WERI-Rb-1 (cell line): ENCODE results near the gene TCF12.

Experiments
- DNase-seq: peaks from one replicate; pipeline ENCODE4 v3.0.0-alpha.2; 2020
- H3K27ac ChIP-seq: fragments of 250-450 bp; sonication (Bioruptor Pico); 2 replicates; pipeline ENCODE4 v1.5.1; 2020; ENCODE audit warnings: mild to moderate bottlenecking, moderate library complexity
- H3K27me3 ChIP-seq: fragments of 250-450 bp; sonication (Bioruptor Pico); 2 replicates; pipeline ENCODE4 v1.5.1; 2021; ENCODE audit warnings: mild to moderate bottlenecking, low read depth, moderate library complexity; ENCODE audit not compliant: insufficient read depth, severe bottlenecking
- H3K36me3 ChIP-seq: fragments of 250-450 bp; sonication (Bioruptor Pico); 2 replicates; pipeline ENCODE4 v1.5.1; 2020; ENCODE audit warnings: mild to moderate bottlenecking, moderate library complexity
- H3K4me3 ChIP-seq: 2 replicates; pipeline ENCODE4 v1.5.1; 2011; ENCODE audit warnings: low read depth, mild to moderate bottlenecking, control low read depth, low read length
- H3K9me3 ChIP-seq: fragments of 250-450 bp; sonication (Bioruptor Pico); 2 replicates; pipeline ENCODE4 v1.5.1; 2021; ENCODE audit warnings: mild to moderate bottlenecking, moderate library complexity; ENCODE audit not compliant: severe bottlenecking
- TF ChIP-seq, protein P1 (sequence below): IDR thresholded peaks from 2 replicates; pipeline ENCODE4 v1.5.1; 2011; ENCODE audit warnings: low read depth, mild to moderate bottlenecking, control low read depth, inconsistent platforms, low read length

TCF12 gene

DNA sequence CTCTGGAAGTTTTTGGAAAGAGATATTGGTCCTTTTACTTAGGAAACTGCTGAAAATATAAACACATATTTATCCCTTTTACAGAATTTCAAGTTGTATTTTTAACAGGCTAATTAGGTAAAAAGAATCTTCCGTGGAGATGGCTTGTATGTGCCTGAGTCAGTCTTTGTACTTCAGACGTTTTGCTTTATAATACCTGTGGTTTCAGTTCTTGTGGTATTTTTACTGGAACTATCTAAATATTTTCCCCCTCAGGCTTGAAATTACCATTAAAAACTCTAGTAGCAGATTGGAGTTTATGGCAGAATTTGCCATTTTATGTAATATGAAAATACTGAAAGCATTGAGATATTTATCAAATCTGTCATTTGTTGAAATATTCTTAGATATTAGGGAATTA is 306.2 kb downstream of the TCF12 start:
- no peak for DNase-seq
- no peak overlapping the region for H3K27ac ChIP-seq
- no peaks in the 10 kb centered on the region for H3K9me3 ChIP-seq
- H3K36me3 ChIP-seq, result peaks cover 6% of the 10 kb centered on the region
- TF ChIP-seq, protein P1, sequence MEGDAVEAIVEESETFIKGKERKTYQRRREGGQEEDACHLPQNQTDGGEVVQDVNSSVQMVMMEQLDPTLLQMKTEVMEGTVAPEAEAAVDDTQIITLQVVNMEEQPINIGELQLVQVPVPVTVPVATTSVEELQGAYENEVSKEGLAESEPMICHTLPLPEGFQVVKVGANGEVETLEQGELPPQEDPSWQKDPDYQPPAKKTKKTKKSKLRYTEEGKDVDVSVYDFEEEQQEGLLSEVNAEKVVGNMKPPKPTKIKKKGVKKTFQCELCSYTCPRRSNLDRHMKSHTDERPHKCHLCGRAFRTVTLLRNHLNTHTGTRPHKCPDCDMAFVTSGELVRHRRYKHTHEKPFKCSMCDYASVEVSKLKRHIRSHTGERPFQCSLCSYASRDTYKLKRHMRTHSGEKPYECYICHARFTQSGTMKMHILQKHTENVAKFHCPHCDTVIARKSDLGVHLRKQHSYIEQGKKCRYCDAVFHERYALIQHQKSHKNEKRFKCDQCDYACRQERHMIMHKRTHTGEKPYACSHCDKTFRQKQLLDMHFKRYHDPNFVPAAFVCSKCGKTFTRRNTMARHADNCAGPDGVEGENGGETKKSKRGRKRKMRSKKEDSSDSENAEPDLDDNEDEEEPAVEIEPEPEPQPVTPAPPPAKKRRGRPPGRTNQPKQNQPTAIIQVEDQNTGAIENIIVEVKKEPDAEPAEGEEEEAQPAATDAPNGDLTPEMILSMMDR, result no peak
- H3K4me3 ChIP-seq, result no peak overlapping the region
- no peaks in the 10 kb centered on the region for H3K27me3 ChIP-seq

DNA sequence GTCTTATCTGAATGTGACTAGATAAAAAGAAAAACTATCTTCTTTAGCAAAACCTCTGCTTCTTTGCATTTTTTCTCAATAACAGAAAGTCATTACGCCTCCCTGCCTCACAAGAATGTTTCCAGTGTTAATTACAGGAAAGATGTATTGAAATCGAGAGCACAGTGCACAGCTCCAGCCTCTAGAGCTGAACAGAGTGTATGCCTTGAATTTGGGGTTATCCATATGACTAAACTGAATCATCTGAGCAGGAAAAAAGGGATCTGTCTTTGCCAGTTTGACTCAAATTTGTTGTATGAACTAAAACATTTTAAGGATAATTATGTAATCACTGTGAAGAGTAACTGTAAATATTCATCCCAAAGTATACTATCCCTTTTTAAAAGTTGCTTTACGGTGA is 308.7 kb downstream of the TCF12 start:
- H3K27me3 ChIP-seq, result no peaks in the 10 kb centered on the region
- no peak for DNase-seq
- TF ChIP-seq, protein P1, result no peak
- H3K4me3 ChIP-seq, result no peak overlapping the region
- H3K36me3 ChIP-seq, result peaks cover 21% of the 10 kb centered on the region
- no peaks in the 10 kb centered on the region for H3K9me3 ChIP-seq
- H3K27ac ChIP-seq, result no peak overlapping the region

DNA sequence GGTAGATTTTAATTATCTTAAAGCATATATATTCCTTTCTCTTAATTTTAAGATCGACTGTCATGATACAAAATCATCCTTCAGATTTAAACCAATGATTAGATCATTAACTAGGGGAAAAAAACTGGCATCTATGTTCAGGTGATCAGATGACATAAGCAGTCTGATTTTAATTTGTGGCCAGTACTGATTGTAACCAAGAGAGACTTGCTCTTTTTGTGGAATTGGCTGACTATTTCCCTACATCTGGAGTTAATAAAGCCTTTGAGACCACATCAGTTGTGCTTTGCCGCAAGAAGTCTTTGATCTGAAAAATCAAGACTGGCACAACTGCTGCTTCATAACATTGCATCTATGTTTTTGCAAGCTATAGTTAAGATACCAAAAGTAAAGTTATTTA is 309.5 kb downstream of the TCF12 start:
- Histone ChIP-seq H3K36me3 (peaks cover 26% of the 10 kb centered on the region), H3K27ac (no peak overlapping the region), H3K27me3 (no peaks in the 10 kb centered on the region), H3K9me3 (no peaks in the 10 kb centered on the region), H3K4me3 (no peak overlapping the region)
- TF ChIP-seq, protein P1, result no peak
- no peak for DNase-seq

DNA sequence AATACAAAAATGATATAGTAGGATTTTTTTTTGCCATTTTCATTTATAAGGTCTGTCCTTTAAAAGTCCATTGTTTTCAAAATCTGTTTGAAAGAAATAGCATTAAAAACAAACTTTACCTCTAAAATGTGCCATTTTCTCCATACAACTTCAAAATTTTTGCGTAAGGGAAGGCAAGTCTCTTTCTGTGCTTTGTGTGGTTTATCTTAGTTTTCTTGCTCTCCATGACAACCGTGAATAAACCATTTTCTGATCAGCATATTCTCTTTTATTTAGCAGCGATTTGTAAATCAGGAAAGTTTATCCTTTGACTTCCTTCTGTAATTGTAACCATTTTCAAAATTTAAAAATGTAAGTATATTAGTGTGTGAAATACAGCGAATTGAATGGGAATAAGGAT is 310.0 kb downstream of the TCF12 start:
- TF ChIP-seq, protein P1, result no peak
- Histone ChIP-seq H3K36me3 (peaks cover 31% of the 10 kb centered on the region), H3K4me3 (no peak overlapping the region), H3K27me3 (no peaks in the 10 kb centered on the region), H3K9me3 (no peaks in the 10 kb centered on the region), H3K27ac (no peak overlapping the region)
- DNase-seq, result no peak

DNA sequence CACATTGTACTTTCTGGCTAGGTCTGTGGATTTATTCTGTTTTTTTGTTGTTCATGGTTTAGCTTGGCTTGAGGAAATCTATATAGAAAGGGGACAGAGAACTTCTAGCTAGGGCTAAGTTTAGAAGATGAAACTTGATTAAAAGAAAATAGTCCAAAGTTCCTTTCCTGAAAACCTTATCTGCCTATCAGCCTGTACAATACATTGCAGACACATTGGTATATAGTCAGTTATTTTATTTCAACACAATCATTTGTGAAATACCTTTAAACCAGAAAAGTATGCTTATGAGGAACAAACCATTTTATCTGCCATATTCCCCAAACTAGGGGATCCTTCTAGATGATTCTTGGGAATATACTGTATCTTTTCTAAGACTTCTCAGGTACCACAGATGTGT is 310.6 kb downstream of the TCF12 start:
- H3K36me3 ChIP-seq, result peaks cover 38% of the 10 kb centered on the region
- no peak for DNase-seq
- H3K27me3 ChIP-seq, result no peaks in the 10 kb centered on the region
- no peaks in the 10 kb centered on the region for H3K9me3 ChIP-seq
- no peak overlapping the region for H3K4me3 ChIP-seq
- TF ChIP-seq, protein P1, result no peak
- H3K27ac ChIP-seq, result no peak overlapping the region

DNA sequence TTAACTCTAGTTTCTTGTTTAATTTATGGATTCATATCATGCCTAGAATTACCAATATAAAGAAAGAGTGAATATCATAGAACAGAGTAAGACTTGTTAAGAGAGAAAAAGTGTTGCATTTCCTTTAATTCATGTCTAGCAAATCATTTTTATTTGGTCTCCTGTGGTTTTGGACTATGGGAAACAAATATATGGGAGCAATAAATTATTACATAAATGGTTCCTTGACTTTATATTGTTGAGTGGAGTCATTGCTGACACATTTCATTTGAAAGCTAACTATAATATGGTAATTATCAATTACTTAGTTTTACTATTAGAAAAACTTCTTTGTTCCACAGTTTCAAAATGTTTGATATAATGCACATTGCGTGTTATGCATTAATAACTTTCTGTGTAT is 313.1 kb downstream of the TCF12 start:
- Histone ChIP-seq H3K36me3 (peaks cover 58% of the 10 kb centered on the region), H3K27me3 (no peaks in the 10 kb centered on the region), H3K27ac (no peak overlapping the region), H3K4me3 (no peak overlapping the region), H3K9me3 (no peaks in the 10 kb centered on the region)
- no peak for DNase-seq
- TF ChIP-seq, protein P1, result no peak
